Pancreas (tissue), 10 donors: ENCODE data around the gene KCNC1. TPM values are rescaled to one million over a fixed set of nuclear protein-coding genes. Genes with fewer than 3 reads are reported as not detected.

Experiments used
- ATAC-seq, 4 donors: fragments of 200-7000 bp; cut with Tn5 transposase; one replicate each; pipeline versions ENCODE4 v1.8.0 to v1.9.1; 2020; ENCODE audit warnings: mild to moderate bottlenecking in 4 of 4, moderate library complexity in 4 of 4
- DNase-seq, 6 donors: peaks; one replicate each; pipeline ENCODE4 v3.0.0-alpha.2; 2020
- FAIRE-seq: peaks from 2 replicates; lab custom pipeline; 2012; peaks lifted over from hg19 to GRCh38; lab: Jason Lieb, UNC
- H3K27ac ChIP-seq, 4 donors: fragments of 200-600 bp; sonication (generic); 1 replicate in 3 of 4; 2 replicates in 1 of 4; pipeline versions ENCODE4 v1.5.0 to v1.8.0; 2020
- H3K27me3 ChIP-seq, 4 donors: fragments of 200-600 bp; one replicate each; pipeline ENCODE4 v1.8.0; 2021
- H3K36me3 ChIP-seq, 3 donors: fragments of 200-600 bp; sonication (generic) in 1 of 3; one replicate each; pipeline versions ENCODE4 v1.5.0 to v1.8.0; 2020 to 2021
- H3K4me1 ChIP-seq, 3 donors: fragments of 200-600 bp; one replicate each; pipeline ENCODE4 v1.8.0; 2021
- H3K4me3 ChIP-seq, 4 donors: fragments of 200-600 bp; sonication (generic) in 2 of 4; one replicate each; pipeline versions ENCODE4 v1.5.0 to v1.8.0; 2020 to 2021
- H3K9me3 ChIP-seq, 4 donors: fragments of 200-600 bp; one replicate each; pipeline ENCODE4 v1.8.0; 2021
- WGBS, 2 donors: extraction: QIAGEN DNeasy Blood & Tissue Kit; methylation state at CpG; one replicate each; pipeline ENCODE4 v1.1.7; 2013; 5-methylcytosine and 5-hydroxymethylcytosine counted together
- intact Hi-C, 3 donors: fragments of 100-400 bp; cut with DNase I; formaldehyde crosslinking; loops; one replicate each; pipeline versions ENCODE4 v1.11.1 to v1.14.2; 2022
- polyA plus RNA-seq, 2 donors: library from polyadenylated mRNA; stranded (reverse); fragments of 200-250 nt; gene quantifications; one replicate each; pipeline ENCODE4 v1.2.3, GENCODE V29; 2013
- total RNA-seq, 6 donors: library from RNA; stranded (reverse); fragmentation: NEBNext Ultra II Directional in 4 of 6; extraction: Animal tissue kit (Norgen Biotek cat#: 25700) in 4 of 6; gene quantifications; one replicate each; pipeline versions ENCODE4 v1.2.1 to v1.2.4, GENCODE V29; 2021 to 2023
- TF ChIP-seq, protein P1 (sequence below), 4 donors: fragments of 200-600 bp; sonication (generic) in 3 of 4; IDR thresholded peaks; one replicate each; pipeline versions ENCODE4 v1.5.0 to v1.8.0; 2021; ENCODE audit warnings: antibody characterized with exemption in 4 of 4
- donor health status: healthy with polysubstance abuse.
- donor health status: DM: no; HTN: no; CAD: no; lungs with moderate emphysema.
- donor health status: DM: no; HTN: no; CAD: no.
- donor health status: control.
- donor health status: control.
- donor health status: Bipolar disorder and iron deficiency.
- donor health status: DM: yes; HTN: yes; CAD: no.
- donor health status: DM: no; HTN: no; CAD: no.
- donor health status: DM: no; HTN: no; CAD: no.
- donor health status: DM: yes; HTN: yes; CAD: no.

Gene KCNC1
- total and polyA plus RNA-seq, 8 donors: 0.05 to 0.82 (median 0.37) TPM

DNA sequence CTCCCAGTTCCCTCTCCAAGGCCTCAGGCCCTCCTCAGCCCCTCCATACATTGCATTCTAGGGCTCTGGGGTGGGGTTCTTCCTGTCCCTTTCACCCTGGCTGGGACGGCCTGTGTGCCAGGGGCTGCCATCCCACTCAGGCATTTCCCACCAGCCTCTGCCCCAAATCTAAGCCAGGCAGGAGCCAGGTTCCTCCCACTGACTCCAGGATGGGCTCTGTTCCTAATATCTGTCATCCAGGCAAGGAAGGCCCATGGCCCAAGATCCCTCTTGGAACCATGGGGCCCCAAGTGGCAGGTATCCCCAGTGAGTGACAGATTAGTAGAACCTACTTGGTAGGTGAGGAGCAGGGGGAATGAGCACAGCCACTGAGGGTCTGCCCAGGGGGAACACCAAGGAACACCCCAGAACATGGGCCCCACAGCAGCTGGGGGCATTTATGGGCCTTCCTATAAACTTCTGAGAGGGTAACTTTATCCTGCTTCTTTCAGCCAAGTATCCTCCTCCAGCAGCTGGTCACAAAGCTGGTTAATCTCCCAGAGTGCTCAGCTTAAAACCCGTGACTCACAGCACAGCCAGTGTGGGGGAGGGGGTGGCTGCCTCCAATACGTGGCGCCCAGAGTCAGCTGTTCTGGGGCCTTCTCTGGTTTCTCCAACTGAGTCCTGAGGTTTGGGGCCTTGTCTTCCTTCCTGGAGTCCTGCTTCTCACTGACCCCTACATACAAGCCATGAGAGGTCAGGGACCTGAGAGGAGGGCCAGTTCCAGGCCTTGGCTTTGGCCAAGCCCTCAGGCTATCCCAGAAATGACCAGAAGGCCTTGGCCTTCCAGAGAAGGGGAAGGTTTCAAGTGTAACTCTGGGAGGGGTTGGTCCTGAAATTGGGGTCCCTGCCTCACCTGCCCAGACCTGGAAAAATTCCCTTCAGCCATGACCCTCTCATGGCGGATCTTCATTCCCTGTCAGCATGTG is 35.1 kb upstream of the KCNC1 start:
- 84 to 87% methylated on average over 5 of the region's 5 CpGs for WGBS, 2 donors
- ATAC-seq (no peak), DNase-seq (no peak), FAIRE-seq (no peak)
- TF ChIP-seq, protein P1, sequence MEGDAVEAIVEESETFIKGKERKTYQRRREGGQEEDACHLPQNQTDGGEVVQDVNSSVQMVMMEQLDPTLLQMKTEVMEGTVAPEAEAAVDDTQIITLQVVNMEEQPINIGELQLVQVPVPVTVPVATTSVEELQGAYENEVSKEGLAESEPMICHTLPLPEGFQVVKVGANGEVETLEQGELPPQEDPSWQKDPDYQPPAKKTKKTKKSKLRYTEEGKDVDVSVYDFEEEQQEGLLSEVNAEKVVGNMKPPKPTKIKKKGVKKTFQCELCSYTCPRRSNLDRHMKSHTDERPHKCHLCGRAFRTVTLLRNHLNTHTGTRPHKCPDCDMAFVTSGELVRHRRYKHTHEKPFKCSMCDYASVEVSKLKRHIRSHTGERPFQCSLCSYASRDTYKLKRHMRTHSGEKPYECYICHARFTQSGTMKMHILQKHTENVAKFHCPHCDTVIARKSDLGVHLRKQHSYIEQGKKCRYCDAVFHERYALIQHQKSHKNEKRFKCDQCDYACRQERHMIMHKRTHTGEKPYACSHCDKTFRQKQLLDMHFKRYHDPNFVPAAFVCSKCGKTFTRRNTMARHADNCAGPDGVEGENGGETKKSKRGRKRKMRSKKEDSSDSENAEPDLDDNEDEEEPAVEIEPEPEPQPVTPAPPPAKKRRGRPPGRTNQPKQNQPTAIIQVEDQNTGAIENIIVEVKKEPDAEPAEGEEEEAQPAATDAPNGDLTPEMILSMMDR (IDR thresholded peaks at IDR 0.05): no peak
- Histone ChIP-seq H3K27ac (no peak overlapping the region), H3K9me3 (no peaks in the 10 kb centered on the region), H3K27me3 (peaks cover 0 to 8% (median 0%) of the 10 kb centered on the region in 4 donors), H3K4me1 (no peaks in the 10 kb centered on the region), H3K36me3 (no peaks in the 10 kb centered on the region), H3K4me3 (no peak overlapping the region)
- intact Hi-C loops: no loop called here

DNA sequence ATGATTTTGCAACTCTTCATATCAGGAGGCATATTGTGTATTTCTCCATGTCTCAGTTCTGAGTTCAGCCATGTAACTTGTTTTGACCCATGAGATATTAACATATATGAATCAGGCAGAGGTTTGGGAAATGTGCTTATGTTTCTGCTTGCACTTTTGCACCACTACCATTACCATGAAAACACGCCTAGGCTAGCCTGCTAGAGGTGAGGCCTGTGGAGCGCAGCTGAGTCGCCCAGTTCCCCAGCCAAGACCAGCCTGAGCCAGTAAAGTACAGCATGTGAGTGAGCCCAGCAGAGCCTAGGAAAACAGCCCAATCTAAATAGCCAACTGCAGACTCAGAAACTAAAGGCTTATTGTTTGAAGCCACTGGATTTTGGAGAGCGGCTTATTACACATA is 33.6 kb upstream of the KCNC1 start:
- WGBS, 2 donors: 83 to 90% methylated on average over 4 of the region's 4 CpGs
- TF ChIP-seq, protein P1 (IDR thresholded peaks at IDR 0.05): no peak
- peaks cover 0 to 8% (median 0%) of the 10 kb centered on the region in 4 donors for H3K27me3 ChIP-seq
- intact Hi-C loops: no loop called here
- H3K36me3 ChIP-seq: no peaks in the 10 kb centered on the region
- no peak for ATAC-seq
- no peak overlapping the region for H3K4me3 ChIP-seq
- H3K27ac ChIP-seq: no peak overlapping the region
- H3K4me1 ChIP-seq: no peaks in the 10 kb centered on the region
- DNase-seq: no peak
- FAIRE-seq: no peak
- no peaks in the 10 kb centered on the region for H3K9me3 ChIP-seq

DNA sequence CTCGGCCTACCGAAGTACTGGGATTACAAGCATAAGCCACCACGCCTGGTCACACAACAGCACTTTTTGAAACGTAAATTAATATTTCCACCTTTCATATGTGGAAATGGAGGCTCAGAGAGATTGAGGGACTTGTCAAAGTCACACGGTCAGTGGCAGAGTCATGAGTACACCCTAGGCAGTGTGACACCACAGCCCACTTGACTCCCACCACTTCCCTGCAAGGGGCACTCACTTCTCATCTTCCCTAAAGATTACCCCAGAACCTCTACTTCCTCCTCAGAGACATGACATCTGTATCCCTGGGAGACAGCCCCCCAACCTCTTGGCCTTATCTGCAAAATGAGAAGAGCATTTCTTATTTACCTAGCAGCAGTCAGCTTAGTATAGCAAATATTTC is 31.7 kb upstream of the KCNC1 start:
- 54 to 63% methylated on average over 5 of the region's 5 CpGs for WGBS, 2 donors
- no peak for ATAC-seq

DNA sequence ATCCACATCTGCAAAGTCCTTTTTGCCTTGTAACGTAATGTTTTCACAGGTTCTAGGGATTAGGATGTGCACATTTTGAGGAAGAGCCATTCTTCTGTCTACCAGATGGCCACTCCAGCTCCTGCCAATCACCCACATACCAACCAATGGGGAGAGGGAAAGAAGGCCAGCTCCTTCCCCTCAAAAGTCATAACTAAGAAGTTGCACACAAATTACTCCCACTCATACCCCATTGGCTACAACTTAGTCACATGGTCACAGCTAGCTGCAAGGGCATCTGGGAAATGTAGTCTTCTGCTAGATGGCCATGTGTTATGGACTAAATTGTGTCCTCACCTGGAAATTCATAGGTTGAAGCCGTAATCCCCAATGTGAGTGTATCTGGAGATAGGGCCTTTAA is 30.6 kb upstream of the KCNC1 start:
- FAIRE-seq (no peak), ATAC-seq (no peak), DNase-seq (no peak)
- TF ChIP-seq, protein P1 (IDR thresholded peaks at IDR 0.05): no peak
- no peak overlapping the region for H3K4me3 ChIP-seq
- H3K36me3 ChIP-seq: no peaks in the 10 kb centered on the region
- no peaks in the 10 kb centered on the region for H3K9me3 ChIP-seq
- no peaks in the 10 kb centered on the region for H3K27me3 ChIP-seq
- intact Hi-C loops: no loop called here
- 92 to 93% methylated on average over 2 of the region's 2 CpGs for WGBS, 2 donors
- H3K4me1 ChIP-seq: no peaks in the 10 kb centered on the region
- no peak overlapping the region for H3K27ac ChIP-seq

More for the DNA sequence above, 31.7 kb upstream of the KCNC1 start:
- TF ChIP-seq, protein P1 (IDR thresholded peaks at IDR 0.05): no peak
- no peaks in the 10 kb centered on the region for H3K27me3 ChIP-seq
- DNase-seq: no peak
- no peaks in the 10 kb centered on the region for H3K4me1 ChIP-seq
- FAIRE-seq: no peak
- H3K27ac ChIP-seq: no peak overlapping the region
- no peaks in the 10 kb centered on the region for H3K36me3 ChIP-seq
- intact Hi-C loops: no loop called here
- H3K9me3 ChIP-seq: no peaks in the 10 kb centered on the region
- H3K4me3 ChIP-seq: no peak overlapping the region

DNA sequence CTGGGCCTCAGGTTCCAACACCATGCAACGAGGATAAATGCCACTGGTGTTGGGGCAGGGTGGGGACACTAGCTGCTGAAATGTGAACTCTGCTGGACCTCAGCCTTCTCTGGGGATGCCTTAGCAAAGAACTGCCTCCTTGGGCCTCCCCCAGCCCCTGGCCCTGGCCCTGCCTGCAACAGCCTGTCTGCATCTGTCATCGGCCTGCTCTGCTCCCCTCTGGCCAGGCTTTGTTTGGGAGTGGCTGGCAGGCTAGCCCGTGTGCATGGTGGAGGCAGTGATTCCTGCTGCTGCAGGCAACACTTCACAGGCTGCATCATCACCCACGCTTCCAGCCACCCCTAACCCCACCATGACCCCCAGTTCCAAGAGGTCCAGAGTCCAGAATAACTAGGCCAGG is 26.8 kb upstream of the KCNC1 start:
- TF ChIP-seq, protein P1 (IDR thresholded peaks at IDR 0.05): no peak
- FAIRE-seq: no peak
- no peaks in the 10 kb centered on the region for H3K27me3 ChIP-seq

More for the DNA sequence above, 26.8 kb upstream of the KCNC1 start:
- H3K4me1 ChIP-seq: no peaks in the 10 kb centered on the region
- intact Hi-C loops: no loop called here
- no peak for DNase-seq
- ATAC-seq: no peak
- WGBS, 2 donors: 58 to 64% methylated on average over 4 of the region's 4 CpGs
- no peaks in the 10 kb centered on the region for H3K36me3 ChIP-seq
- H3K9me3 ChIP-seq: no peaks in the 10 kb centered on the region
- no peak overlapping the region for H3K4me3 ChIP-seq
- no peak overlapping the region for H3K27ac ChIP-seq
